ENCODE results near the gene RBMS3. TPM values are rescaled to one million over a fixed set of nuclear protein-coding genes. Genes with fewer than 3 reads are reported as not detected.

The RBMS3 gene
- total and polyA plus RNA-seq, 4 donors: 29.1 to 86.7 (median 58.1) TPM

DNA sequence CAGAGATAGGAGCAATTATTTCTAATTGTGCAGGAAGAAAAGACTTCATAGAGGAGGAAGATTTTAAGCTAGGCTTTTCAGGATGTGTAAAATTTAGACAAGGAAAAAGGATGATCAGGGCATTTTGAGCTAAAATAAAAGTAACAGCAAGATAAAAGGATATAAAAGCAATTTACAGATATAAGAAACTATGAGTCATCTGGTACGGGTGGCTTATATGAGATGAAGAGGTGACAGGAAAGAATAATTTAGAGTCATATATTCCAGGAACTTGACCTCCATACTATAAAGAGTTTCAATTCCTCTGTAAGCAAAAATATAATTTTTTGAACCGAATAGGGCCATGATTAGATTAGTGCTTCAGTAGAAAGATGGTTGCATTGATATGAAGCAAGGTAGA, 273.7 kb downstream of the RBMS3 start:
- no peaks in the 10 kb centered on the region for H3K9me3 ChIP-seq (ENCODE audit: control insufficient read depth, insufficient read depth, low read length)
- DNase-seq (ENCODE audit: low read depth in 4 of 6, low spot score in 6 of 6): no peak
- no peak overlapping the region for H3K27ac ChIP-seq (ENCODE audit: low read depth, low read length)
- no peak overlapping the region for H3K4me3 ChIP-seq (ENCODE audit: low read depth, low read length)
- no peaks in the 10 kb centered on the region for H3K27me3 ChIP-seq (ENCODE audit: control insufficient read depth, insufficient read depth, low read length)
- no CpG with 5 or more reads among the region's 2 CpGs for WGBS (ENCODE audit: insufficient coverage)
- H3K4me1 ChIP-seq (ENCODE audit: control insufficient read depth, insufficient read depth, low read length): no peaks in the 10 kb centered on the region
- no peaks in the 10 kb centered on the region for H3K36me3 ChIP-seq (ENCODE audit: control insufficient read depth, insufficient read depth, low read length)

DNA sequence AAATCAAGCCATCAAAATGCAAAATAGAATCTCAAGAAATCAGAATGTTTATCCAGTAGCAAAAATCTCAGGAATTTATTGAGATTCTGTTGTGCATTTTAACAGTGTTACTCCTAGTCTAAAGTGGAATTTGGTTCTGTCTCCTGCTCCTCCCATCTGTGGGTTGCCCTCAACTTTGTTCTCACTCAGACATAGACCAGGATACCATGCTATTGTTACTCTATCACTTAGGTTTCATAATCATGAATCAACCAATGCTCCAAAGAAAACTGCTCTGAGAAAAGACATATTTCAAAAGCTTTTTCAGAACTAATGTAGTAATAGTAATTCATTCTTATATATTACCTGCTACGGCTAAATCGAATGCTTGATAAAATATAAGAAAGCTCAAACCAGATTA, 274.7 kb downstream of the RBMS3 start:
- Histone ChIP-seq H3K27me3 (ENCODE audit: control insufficient read depth, insufficient read depth, low read length) (no peaks in the 10 kb centered on the region), H3K9me3 (ENCODE audit: control insufficient read depth, insufficient read depth, low read length) (no peaks in the 10 kb centered on the region), H3K4me1 (ENCODE audit: control insufficient read depth, insufficient read depth, low read length) (no peaks in the 10 kb centered on the region), H3K36me3 (ENCODE audit: control insufficient read depth, insufficient read depth, low read length) (no peaks in the 10 kb centered on the region), H3K27ac (ENCODE audit: low read depth, low read length) (no peak overlapping the region), H3K4me3 (ENCODE audit: low read depth, low read length) (no peak overlapping the region)
- DNase-seq (ENCODE audit: low read depth in 4 of 6, low spot score in 6 of 6): no peak
- WGBS (ENCODE audit: insufficient coverage): no CpG with 5 or more reads among the region's 2 CpGs

DNA sequence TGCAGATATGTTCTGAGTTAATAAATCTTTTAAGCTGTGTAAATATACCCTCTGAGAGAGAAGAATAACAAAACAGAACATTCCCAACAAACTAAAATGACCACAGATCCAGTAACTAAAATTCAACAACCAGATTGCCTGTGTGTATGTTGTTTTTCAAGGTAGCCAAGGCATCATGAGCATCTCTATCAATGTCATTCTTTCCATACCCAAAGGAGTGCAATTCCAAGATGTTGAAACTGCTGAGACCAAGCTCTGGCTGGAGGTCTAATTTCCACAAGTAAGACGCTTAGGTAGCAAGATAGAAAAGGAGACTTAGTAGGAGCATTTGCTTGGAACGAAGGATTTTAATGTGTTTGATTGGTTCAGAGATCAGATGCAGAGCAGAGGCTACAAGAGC, 276.3 kb downstream of the RBMS3 start:
- H3K36me3 ChIP-seq (ENCODE audit: control insufficient read depth, insufficient read depth, low read length): no peaks in the 10 kb centered on the region
- H3K4me1 ChIP-seq (ENCODE audit: control insufficient read depth, insufficient read depth, low read length): no peaks in the 10 kb centered on the region
- WGBS (ENCODE audit: insufficient coverage): 83% methylated on average over 1 of the region's 2 CpGs
- DNase-seq (ENCODE audit: low read depth in 4 of 6, low spot score in 6 of 6): no peak
- no peak overlapping the region for H3K4me3 ChIP-seq (ENCODE audit: low read depth, low read length)
- no peak overlapping the region for H3K27ac ChIP-seq (ENCODE audit: low read depth, low read length)
- no peaks in the 10 kb centered on the region for H3K9me3 ChIP-seq (ENCODE audit: control insufficient read depth, insufficient read depth, low read length)
- H3K27me3 ChIP-seq (ENCODE audit: control insufficient read depth, insufficient read depth, low read length): no peaks in the 10 kb centered on the region

DNA sequence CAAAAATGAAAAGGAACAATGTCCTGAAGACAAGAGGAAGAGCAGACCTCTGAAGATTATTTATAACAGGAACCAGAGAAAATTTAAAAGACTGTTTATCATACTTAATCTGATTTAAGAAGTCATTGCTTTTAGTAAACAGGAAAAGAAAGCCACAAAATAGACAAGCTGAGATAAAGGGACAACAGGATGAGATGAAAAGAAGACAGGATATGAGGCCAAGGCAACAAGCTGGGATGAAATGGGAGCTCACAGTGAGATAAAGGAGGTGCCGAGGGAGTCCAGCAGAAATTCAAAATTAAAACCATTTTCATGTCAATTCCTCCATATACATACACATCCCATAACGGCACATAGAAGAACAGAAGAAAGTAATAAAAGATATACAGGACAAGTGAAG, 277.0 kb downstream of the RBMS3 start:
- DNase-seq (ENCODE audit: low read depth in 4 of 6, low spot score in 6 of 6): no peak
- no peak overlapping the region for H3K4me3 ChIP-seq (ENCODE audit: low read depth, low read length)
- no peaks in the 10 kb centered on the region for H3K9me3 ChIP-seq (ENCODE audit: control insufficient read depth, insufficient read depth, low read length)
- H3K27ac ChIP-seq (ENCODE audit: low read depth, low read length): no peak overlapping the region
- no CpG with 5 or more reads among the region's 2 CpGs for WGBS (ENCODE audit: insufficient coverage)
- H3K4me1 ChIP-seq (ENCODE audit: control insufficient read depth, insufficient read depth, low read length): no peaks in the 10 kb centered on the region
- H3K36me3 ChIP-seq (ENCODE audit: control insufficient read depth, insufficient read depth, low read length): no peaks in the 10 kb centered on the region
- no peaks in the 10 kb centered on the region for H3K27me3 ChIP-seq (ENCODE audit: control insufficient read depth, insufficient read depth, low read length)

DNA sequence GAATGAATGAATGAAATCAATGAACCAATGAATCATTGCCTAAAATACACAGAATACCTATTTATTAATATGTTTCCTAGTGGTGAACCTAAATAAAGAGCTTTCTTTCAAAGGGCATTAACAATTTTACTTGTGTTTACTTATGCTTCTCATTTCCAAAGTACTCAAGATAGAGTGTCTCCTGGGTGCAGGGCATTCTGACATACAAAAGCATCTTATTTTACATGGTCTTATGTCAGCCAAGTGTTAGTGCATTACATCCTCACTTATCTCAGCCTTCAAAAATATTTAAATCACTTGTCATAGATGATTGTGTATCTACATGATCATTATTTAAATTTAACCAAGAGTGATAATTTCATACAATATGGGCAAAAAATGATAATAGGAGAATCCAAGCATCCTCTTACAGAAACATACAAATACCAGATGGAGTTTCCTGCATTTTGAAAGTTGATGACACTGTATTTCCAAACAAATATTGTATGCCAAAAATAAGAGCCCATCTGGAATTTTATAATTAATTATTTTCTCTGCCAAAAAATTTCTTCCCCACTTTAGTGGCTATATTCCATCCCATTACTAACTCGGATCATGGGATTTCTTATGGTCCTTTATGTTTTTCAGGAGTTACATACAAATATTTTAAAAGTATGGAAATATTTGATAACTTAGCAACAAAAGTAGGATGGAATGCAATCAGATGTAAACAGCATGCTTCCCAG, 279.0 kb downstream of the RBMS3 start:
- peak in 1 of 6 donors; percentile 65 for DNase-seq (ENCODE audit: low read depth in 4 of 6, low spot score in 6 of 6)
- Histone ChIP-seq H3K4me3 (ENCODE audit: low read depth, low read length) (no peak overlapping the region), H3K9me3 (ENCODE audit: control insufficient read depth, insufficient read depth, low read length) (no peaks in the 10 kb centered on the region), H3K27me3 (ENCODE audit: control insufficient read depth, insufficient read depth, low read length) (no peaks in the 10 kb centered on the region), H3K27ac (ENCODE audit: low read depth, low read length) (no peak overlapping the region), H3K4me1 (ENCODE audit: control insufficient read depth, insufficient read depth, low read length) (no peaks in the 10 kb centered on the region), H3K36me3 (ENCODE audit: control insufficient read depth, insufficient read depth, low read length) (no peaks in the 10 kb centered on the region)
- no CpG with 5 or more reads among the region's 1 CpG for whole genome bisulfite sequencing (ENCODE audit: insufficient coverage)

DNA sequence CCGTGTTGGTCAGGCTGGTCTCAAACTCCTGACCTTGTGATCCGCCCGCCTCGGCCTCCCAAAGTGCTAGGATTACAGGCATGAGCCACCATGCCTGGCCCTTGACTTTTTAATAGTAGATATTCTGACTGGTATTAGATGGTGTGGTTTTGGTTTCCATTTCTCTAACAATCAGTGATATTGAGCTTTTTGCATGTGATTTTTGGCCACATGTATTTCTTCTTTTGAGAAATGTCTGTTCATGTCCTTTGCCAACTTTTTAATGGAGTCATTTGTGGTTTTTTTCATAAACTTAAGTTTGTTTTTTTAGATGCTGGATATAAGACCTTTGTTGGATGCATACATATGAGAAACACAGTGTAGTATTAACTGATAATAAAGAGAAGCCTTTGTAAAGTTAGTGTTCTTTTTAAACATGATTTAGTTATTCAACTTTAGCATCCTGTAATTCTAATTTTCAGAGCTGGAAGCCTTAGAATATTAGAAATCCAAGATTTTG, 280.8 kb downstream of the RBMS3 start:
- DNase-seq (ENCODE audit: low read depth in 4 of 6, low spot score in 6 of 6): no peak
- H3K4me3 ChIP-seq (ENCODE audit: low read depth, low read length): no peak overlapping the region
- 96% methylated on average over 4 of the region's 4 CpGs for WGBS (ENCODE audit: insufficient coverage)
- H3K4me1 ChIP-seq (ENCODE audit: control insufficient read depth, insufficient read depth, low read length): no peaks in the 10 kb centered on the region
- no peaks in the 10 kb centered on the region for H3K27me3 ChIP-seq (ENCODE audit: control insufficient read depth, insufficient read depth, low read length)
- no peaks in the 10 kb centered on the region for H3K9me3 ChIP-seq (ENCODE audit: control insufficient read depth, insufficient read depth, low read length)
- no peaks in the 10 kb centered on the region for H3K36me3 ChIP-seq (ENCODE audit: control insufficient read depth, insufficient read depth, low read length)
- H3K27ac ChIP-seq (ENCODE audit: low read depth, low read length): no peak overlapping the region

DNA sequence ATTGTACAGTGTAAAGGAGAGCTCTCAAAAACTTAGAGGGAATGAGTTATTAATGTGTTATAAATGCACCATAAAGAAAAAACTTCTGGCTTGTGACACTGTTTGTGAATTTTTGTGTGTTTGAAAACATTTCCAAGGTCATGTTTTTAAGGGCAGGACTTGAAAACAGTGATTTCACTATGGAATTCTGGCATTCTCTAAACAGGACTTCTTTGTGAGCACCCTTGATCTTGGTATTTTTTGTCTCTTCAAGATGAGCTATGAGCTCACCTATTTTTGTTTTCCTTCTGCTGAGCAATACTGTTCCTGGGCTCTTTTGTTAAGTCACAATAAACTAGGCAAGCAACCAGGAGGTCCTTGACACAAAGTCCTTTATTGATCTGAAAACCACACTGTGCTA, 284.4 kb downstream of the RBMS3 start:
- Histone ChIP-seq H3K4me3 (ENCODE audit: low read depth, low read length) (no peak overlapping the region), H3K27me3 (ENCODE audit: control insufficient read depth, insufficient read depth, low read length) (no peaks in the 10 kb centered on the region), H3K27ac (ENCODE audit: low read depth, low read length) (no peak overlapping the region), H3K36me3 (ENCODE audit: control insufficient read depth, insufficient read depth, low read length) (no peaks in the 10 kb centered on the region), H3K4me1 (ENCODE audit: control insufficient read depth, insufficient read depth, low read length) (no peaks in the 10 kb centered on the region), H3K9me3 (ENCODE audit: control insufficient read depth, insufficient read depth, low read length) (no peaks in the 10 kb centered on the region)
- DNase-seq (ENCODE audit: low read depth in 4 of 6, low spot score in 6 of 6): peak in 1 of 6 donors; percentile 21

DNA sequence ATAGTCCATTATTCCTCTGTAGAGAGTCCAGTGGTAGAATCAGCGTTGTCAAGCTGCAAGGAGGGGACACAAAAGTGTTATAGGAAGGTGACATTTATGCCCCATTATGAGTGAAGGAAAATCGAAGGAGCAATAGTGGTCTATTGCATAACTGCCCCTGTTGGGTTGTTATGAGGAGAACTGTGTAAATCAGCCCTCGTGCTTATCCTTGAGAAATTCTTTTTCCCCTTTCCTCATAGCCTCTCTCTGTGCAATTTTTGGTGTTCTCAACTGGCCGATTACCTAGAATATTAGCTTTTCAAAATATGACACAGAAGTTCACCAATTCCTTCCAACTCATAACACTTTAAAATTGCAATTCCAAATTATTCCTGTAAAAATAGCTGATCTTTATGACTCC, 286.6 kb downstream of the RBMS3 start:
- DNase-seq (ENCODE audit: low read depth in 4 of 6, low spot score in 6 of 6): peak in 1 of 6 donors; percentile 55
- H3K4me3 ChIP-seq (ENCODE audit: low read depth, low read length): no peak overlapping the region
- no CpG with 5 or more reads among the region's 4 CpGs for WGBS (ENCODE audit: insufficient coverage)
- H3K27me3 ChIP-seq (ENCODE audit: control insufficient read depth, insufficient read depth, low read length): no peaks in the 10 kb centered on the region
- no peaks in the 10 kb centered on the region for H3K9me3 ChIP-seq (ENCODE audit: control insufficient read depth, insufficient read depth, low read length)
- H3K27ac ChIP-seq (ENCODE audit: low read depth, low read length): no peak overlapping the region
- H3K4me1 ChIP-seq (ENCODE audit: control insufficient read depth, insufficient read depth, low read length): no peaks in the 10 kb centered on the region
- no peaks in the 10 kb centered on the region for H3K36me3 ChIP-seq (ENCODE audit: control insufficient read depth, insufficient read depth, low read length)

DNA sequence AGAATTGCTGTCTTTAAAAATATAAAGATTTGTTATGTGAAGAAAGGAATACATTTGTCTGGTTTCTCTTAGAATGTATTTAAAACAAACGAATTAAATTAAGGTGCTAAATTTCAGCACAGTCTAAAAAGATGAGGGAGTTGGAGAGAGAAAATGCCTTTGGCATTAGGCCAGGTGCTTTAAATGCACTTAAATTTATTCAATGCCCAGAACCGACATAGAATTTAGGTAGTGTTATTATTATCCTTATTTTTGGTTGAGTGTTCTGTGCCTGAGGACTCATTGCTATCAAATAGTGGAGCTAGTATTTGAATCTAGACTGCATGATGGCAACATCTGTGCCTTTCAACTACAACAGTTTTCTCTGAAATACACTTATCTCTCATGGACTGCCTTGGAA, 287.5 kb downstream of the RBMS3 start:
- no peaks in the 10 kb centered on the region for H3K27me3 ChIP-seq (ENCODE audit: control insufficient read depth, insufficient read depth, low read length)
- H3K27ac ChIP-seq (ENCODE audit: low read depth, low read length): no peak overlapping the region
- H3K4me3 ChIP-seq (ENCODE audit: low read depth, low read length): no peak overlapping the region
- peak in 1 of 6 donors; percentile 67 for DNase-seq (ENCODE audit: low read depth in 4 of 6, low spot score in 6 of 6)
- H3K36me3 ChIP-seq (ENCODE audit: control insufficient read depth, insufficient read depth, low read length): no peaks in the 10 kb centered on the region
- no peaks in the 10 kb centered on the region for H3K9me3 ChIP-seq (ENCODE audit: control insufficient read depth, insufficient read depth, low read length)
- no CpG with 5 or more reads among the region's 2 CpGs for WGBS (ENCODE audit: insufficient coverage)
- no peaks in the 10 kb centered on the region for H3K4me1 ChIP-seq (ENCODE audit: control insufficient read depth, insufficient read depth, low read length)

DNA sequence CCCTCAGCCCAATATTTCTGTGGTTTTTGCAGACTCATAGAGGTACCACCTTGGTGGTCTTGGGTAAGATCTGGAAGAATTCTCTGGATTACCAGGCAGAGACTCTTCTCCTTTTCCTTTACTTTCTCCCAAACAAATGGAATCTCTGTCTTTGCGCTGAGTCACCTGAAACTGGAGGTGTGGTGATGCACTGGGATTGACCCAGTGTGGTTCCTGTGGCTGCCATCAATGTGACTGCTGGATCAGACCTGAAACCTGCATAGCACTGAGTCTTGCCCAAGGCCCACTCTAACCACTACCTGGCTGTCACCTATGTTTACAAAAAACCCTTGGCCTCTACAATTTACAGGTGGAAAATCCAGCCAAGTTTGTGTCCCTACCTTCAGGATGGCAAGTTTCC, 295.3 kb downstream of the RBMS3 start:
- no peak for DNase-seq (ENCODE audit: low read depth in 4 of 6, low spot score in 6 of 6)
- no peak overlapping the region for H3K4me3 ChIP-seq (ENCODE audit: low read depth, low read length)
- H3K36me3 ChIP-seq (ENCODE audit: control insufficient read depth, insufficient read depth, low read length): no peaks in the 10 kb centered on the region
- WGBS (ENCODE audit: insufficient coverage): no CpG with 5 or more reads among the region's 1 CpG
- no peak overlapping the region for H3K27ac ChIP-seq (ENCODE audit: low read depth, low read length)
- H3K27me3 ChIP-seq (ENCODE audit: control insufficient read depth, insufficient read depth, low read length): no peaks in the 10 kb centered on the region
- H3K4me1 ChIP-seq (ENCODE audit: control insufficient read depth, insufficient read depth, low read length): no peaks in the 10 kb centered on the region
- no peaks in the 10 kb centered on the region for H3K9me3 ChIP-seq (ENCODE audit: control insufficient read depth, insufficient read depth, low read length)

All from spinal cord (tissue), 10 donors.